DND-41 (cell line): Measurements from ENCODE around the gene U2AF2.

ENCODE experiments used
- CTCF ChIP-seq: IDR thresholded peaks from 2 replicates; pipeline ENCODE4 v1.5.1; 2012; ENCODE audit warnings: borderline replicate concordance, low read length, moderate library complexity, mild to moderate bottlenecking; ENCODE audit not compliant: poor library complexity, severe bottlenecking; ENCODE audit errors: extremely low read depth
- EZH2 ChIP-seq: IDR thresholded peaks from 3 replicates; pipeline ENCODE4 v1.6.1; 2012; ENCODE audit warnings: borderline replicate concordance, low read depth, mild to moderate bottlenecking, moderate library complexity, low read length, inconsistent platforms; ENCODE audit not compliant: severe bottlenecking

DNA sequence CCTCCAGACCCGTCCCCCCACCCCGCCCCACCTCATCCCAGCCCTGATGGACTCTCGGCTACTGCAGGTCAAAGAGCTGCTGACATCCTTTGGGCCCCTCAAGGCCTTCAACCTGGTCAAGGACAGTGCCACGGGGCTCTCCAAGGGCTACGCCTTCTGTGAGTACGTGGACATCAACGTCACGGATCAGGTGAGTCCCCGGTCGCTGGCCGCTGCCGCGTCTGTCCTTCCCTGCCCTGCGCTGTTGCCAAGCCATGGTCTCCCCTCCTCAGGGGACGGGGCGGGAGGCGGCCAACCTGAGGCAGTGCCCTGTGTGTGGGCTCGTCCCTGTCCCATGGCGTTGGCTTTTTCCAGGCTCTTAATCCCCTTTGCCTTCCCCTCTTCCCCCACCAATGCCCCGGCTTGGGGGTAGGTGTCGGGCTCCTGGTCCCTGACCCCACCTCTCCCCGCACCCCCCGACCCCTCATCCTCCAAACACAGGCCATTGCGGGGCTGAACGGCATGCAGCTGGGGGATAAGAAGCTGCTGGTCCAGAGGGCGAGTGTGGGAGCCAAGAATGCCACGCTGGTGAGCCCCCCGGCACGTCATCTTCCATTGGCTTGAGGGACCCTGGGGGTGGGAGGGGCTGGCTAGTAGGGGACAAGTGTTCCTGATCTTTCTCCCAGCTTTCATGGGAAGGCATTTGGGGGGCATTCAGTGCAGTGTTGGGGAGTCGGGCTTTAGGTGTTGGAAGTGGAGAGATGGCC lies 13.9 kb downstream of the U2AF2 start:
- no peak for TF ChIP-seq CTCF
- TF ChIP-seq EZH2, result no peak
